ENCODE measurements around the gene CD7.
"Not testable (repeated sequence)": the region's sequence is repeated elsewhere in the genome, so short reads cannot be mapped to it uniquely, and the experiment has no call there.

DNA sequence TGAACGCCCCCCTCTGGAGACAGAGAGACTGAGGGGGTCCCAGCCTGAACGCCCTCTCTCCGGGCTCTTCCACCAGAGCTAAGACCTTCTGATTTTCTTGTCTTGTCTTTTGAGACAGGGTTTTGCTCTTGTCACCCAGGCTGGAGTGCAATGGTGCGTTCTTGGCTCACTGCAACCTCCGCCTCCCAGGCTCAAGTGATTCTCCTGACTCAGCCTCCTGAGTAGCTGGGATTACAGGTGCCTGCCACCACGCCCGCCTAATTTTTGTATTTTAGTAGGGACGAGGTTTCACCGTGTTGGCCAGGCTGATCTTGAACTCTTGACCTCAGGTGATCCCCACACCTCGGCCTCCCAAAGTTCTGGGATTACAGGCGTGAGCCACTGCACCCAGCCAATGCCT, 30.6 kb upstream of the CD7 start:
- TF ChIP-seq TOX (CRISPR knock-in tag; IDR thresholded peaks at IDR 0.05; ENCODE audit: borderline replicate concordance); GLIS3 (CRISPR knock-in tag; IDR thresholded peaks at IDR 0.05); TCF4 (CRISPR knock-in tag; IDR thresholded peaks at IDR 0.05; ENCODE audit: borderline replicate concordance); OSR1 (CRISPR knock-in tag; IDR thresholded peaks at IDR 0.05); CSDC2 (CRISPR knock-in tag; IDR thresholded peaks at IDR 0.05); ZC3H10 (CRISPR knock-in tag; IDR thresholded peaks at IDR 0.05); RARB (CRISPR knock-in tag; IDR thresholded peaks at IDR 0.05); ARNTL (CRISPR knock-in tag; IDR thresholded peaks at IDR 0.05; ENCODE audit: borderline replicate concordance, low read depth); ZFP30 (CRISPR knock-in tag; IDR thresholded peaks at IDR 0.05); ISL1 (CRISPR knock-in tag; IDR thresholded peaks at IDR 0.05): not testable (repeated sequence)
- TF ChIP-seq, protein P1, sequence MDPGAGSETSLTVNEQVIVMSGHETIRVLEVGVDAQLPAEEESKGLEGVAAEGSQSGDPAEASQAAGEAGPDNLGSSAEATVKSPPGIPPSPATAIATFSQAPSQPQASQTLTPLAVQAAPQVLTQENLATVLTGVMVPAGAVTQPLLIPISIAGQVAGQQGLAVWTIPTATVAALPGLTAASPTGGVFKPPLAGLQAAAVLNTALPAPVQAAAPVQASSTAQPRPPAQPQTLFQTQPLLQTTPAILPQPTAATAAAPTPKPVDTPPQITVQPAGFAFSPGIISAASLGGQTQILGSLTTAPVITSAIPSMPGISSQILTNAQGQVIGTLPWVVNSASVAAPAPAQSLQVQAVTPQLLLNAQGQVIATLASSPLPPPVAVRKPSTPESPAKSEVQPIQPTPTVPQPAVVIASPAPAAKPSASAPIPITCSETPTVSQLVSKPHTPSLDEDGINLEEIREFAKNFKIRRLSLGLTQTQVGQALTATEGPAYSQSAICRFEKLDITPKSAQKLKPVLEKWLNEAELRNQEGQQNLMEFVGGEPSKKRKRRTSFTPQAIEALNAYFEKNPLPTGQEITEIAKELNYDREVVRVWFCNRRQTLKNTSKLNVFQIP (CRISPR knock-in tag; IDR thresholded peaks at IDR 0.05; ENCODE audit: borderline replicate concordance, low read depth): not testable (repeated sequence)
- TF ChIP-seq, protein P2, sequence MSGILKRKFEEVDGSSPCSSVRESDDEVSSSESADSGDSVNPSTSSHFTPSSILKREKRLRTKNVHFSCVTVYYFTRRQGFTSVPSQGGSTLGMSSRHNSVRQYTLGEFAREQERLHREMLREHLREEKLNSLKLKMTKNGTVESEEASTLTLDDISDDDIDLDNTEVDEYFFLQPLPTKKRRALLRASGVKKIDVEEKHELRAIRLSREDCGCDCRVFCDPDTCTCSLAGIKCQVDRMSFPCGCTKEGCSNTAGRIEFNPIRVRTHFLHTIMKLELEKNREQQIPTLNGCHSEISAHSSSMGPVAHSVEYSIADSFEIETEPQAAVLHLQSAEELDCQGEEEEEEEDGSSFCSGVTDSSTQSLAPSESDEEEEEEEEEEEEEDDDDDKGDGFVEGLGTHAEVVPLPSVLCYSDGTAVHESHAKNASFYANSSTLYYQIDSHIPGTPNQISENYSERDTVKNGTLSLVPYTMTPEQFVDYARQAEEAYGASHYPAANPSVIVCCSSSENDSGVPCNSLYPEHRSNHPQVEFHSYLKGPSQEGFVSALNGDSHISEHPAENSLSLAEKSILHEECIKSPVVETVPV (CRISPR knock-in tag; IDR thresholded peaks at IDR 0.05): not testable (repeated sequence)
- TF ChIP-seq, protein P3, sequence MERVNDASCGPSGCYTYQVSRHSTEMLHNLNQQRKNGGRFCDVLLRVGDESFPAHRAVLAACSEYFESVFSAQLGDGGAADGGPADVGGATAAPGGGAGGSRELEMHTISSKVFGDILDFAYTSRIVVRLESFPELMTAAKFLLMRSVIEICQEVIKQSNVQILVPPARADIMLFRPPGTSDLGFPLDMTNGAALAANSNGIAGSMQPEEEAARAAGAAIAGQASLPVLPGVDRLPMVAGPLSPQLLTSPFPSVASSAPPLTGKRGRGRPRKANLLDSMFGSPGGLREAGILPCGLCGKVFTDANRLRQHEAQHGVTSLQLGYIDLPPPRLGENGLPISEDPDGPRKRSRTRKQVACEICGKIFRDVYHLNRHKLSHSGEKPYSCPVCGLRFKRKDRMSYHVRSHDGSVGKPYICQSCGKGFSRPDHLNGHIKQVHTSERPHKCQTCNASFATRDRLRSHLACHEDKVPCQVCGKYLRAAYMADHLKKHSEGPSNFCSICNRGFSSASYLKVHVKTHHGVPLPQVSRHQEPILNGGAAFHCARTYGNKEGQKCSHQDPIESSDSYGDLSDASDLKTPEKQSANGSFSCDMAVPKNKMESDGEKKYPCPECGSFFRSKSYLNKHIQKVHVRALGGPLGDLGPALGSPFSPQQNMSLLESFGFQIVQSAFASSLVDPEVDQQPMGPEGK (CRISPR knock-in tag; IDR thresholded peaks at IDR 0.05; ENCODE audit: borderline replicate concordance): not testable (repeated sequence)
